NOMO-1 treated with dmso at 0.1 percent for 144 hours (cell line): ENCODE data around the gene CDH20.

Source experiments
- DNase-seq: peaks from one replicate; lab custom pipeline; 2025; ENCODE audit not compliant: unreplicated experiment; lab: John Stamatoyannopoulos, UW

Gene CDH20

DNA sequence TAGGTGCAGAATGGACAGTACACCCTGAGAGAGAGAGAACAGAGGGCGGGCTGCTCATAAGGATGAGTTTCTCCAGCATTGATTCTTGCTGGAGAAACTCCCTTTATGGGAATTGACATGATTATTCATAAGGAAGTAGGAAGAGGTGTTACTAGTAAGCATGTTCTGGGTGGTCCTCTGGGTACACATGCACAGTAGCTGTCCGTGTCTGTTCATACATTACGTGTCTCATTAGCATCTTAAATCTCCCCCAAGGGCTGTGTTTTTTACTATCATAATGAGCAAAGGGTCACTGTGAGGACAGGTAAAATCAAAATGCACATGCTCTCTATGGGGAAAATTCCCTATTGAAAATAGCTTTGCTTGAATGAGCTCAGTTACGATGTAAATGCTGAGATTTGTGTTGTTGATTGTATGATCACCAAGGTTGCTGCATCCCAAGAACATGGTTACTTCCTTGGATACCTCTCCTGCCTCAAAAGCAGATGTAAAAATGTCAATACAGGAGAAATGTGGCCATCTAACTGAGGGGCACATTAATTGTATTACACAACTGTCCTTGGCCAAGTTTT, 238.9 kb downstream of the CDH20 start:
- no peak for DNase-seq

GRCh38 chr18:61572871-61573270, 239.6 kb downstream of the CDH20 start:
- no peak for DNase-seq

DNA sequence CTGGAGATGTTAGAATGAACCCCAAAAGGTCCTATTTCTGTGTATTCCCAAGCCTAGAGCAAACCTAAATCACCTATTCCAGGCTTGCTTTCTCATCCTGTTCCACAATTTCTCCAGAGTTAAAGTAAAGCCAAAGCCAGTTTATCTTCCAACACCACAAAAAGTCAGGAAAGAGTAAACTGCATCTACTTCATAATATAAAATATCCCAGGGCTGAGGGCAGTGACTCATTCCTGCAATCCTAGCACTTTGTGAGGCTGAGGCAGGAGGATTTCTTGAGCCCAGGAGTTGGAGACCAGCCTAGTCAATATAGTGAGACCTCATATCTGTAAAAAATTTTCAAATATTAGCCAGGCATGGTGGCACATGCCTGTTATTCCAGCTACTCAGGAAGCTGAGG, 241.4 kb downstream of the CDH20 start:
- DNase-seq = no peak

DNA sequence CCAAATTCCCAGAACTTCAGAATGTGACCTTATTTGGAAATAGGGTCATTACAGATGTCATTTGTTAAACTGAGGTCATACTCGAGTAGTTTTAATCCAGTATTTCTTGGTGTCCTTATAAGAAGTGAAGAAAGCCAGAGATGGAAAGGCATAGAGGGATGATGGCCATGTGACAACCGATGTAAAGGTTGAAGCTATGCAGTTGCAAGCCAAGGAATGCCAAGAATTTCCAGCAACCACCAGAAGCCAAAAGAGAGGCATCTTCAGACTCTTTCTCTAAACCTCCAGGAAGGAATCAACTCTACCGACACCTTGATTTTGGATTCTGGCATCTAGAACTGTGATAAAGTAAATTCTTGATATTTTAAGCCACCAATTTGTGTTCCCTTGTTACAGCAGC, 242.2 kb downstream of the CDH20 start:
- DNase-seq = no peak

GRCh38 chr18:61578846-61579245, 245.6 kb downstream of the CDH20 start:
- no peak for DNase-seq

DNA sequence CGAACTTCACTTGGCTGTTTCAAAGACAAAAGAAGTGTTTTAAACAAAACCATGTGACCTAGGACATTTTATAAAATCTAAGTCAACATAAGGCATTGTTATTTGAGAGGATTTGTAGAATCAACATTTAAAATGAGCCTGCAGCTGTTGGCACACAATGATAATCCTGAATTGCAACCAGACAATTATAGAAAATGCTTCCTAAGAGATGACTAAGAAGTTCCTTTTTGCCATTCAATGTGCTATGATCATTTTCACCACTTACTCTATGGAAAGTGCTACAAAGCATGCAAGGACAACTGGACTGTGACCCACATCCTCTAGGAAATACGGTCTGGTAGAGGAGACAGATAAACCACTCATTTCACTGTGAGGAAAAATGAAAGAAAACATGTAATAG, 246.4 kb downstream of the CDH20 start:
- no peak for DNase-seq

DNA sequence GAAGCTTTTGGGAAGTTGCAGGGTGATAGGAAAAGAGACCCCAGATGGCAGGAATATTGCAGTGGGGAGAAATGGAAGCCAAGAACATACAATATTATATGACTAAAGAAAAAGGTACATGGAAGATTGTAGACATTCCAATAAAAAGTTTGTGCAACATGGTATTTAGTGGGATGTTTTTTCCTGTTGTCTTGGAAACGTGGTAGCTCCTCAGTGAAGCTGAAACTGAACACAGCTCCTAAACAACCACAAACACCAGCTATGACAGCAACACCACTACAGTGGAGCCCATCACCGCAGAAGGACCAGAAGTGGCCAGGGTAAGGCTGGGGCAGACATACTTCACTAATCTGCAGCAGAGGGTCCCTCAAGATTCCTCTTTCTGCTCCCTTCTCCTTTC, 246.8 kb downstream of the CDH20 start:
- DNase-seq = no peak

DNA sequence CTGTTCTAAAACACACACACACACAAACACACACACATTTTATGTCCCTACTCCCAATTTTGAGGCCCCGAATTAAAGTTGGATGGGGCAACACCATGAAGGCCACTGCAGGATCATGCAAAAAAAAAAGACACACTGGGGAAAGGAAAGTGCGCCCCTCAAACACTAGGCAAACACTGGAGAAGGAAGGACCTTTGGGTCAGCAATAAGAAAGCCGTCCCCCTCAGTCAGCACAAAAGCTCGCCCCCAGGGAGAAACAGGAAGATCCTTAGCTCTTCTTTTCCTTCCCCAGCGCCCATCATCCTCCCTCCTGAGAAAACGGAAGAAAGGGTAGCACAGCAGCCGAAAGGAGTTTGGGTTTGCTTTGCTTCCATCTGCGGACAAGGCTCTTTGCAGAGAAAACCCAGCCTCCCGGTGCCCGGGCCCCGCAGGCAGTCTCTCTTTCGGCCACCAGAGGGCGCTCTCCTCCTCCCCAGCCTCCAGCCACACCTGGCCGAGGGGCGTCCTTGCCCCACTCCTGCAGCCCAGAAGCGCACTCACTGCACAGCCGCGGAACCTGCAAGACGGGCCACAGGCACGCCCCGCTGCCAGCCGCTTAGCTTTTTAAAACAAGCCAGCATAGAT, 248.5 kb downstream of the CDH20 start:
- peak; percentile 23 for DNase-seq

DNA sequence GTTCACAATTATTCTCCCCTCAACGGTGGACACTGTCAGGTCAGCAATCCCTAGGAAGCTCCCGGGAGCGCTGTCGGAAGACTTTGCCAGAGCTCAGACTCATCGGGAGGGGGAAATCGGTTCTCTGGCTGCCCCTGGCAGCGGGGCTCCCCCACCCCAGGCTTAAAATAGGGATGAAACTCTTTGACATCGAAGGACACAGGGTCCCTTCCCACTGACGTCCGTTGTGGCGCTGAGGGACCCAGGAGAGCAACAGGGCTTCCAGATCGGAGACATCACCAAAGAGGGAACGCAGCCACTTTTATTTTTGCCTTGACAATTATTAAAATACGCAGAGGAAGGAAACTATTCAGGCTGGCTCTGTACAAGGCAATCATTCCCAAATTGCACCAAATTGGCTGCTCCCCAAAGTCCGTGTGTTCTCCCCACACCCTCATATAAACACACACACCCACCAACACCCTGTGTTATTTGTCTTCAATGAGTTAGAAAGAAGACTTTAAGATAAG, 249.0 kb downstream of the CDH20 start:
- no peak for DNase-seq

- DNase-seq = no peak
Observed at GRCh38 chr18:61583548-61583947, 250.3 kb downstream of the CDH20 start.

DNA sequence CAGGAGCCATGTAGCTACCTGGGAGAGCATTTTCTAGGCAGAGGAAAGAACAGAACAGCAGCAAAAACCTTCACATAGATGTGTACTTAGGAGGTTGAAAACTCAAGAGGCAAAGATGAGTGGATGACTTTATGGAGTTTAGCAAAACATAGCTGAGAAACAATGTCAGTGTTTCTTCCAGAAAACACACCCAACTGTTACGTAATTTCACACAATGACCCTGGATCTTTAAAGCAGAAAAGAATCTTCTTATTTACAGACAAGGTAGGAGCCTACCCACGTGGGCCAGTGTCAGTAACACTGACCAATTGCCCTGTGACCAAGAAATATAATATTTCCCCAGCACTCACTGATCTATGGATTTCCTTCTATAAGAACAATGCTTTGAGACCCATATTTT, 254.6 kb downstream of the CDH20 start:
- DNase-seq = no peak

DNA sequence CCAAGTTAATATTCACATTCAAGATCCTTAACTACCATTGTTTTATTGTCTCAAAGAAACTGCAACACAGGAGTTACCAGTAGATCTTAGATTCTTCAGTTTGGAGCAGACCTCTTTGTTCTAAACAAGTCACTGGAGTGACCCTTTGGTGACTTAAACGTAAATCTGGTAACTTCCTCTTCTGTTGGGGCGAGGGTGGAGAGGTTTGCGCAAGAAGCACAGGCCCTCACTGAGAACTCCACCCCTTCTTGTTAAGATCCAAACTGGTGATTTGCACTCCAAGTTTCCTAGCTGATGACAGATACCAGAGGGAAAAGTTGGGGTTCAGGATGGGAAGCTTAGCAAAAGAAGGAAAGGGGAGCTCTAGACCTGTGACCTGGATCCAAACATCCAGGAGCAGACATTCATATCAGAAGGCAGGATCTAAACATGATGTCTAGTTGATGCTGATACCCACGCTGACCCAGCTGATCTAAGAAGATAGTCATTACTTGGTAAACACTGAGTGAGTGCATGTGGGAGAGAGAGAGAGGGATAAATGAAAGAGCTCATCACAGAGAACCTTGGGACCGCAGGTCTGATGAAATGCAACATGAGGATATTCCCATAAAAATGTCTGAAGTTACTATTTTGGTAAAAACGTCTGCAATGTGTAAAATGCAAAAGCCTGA, 256.0 kb downstream of the CDH20 start:
- DNase-seq = peak; percentile 82

DNA sequence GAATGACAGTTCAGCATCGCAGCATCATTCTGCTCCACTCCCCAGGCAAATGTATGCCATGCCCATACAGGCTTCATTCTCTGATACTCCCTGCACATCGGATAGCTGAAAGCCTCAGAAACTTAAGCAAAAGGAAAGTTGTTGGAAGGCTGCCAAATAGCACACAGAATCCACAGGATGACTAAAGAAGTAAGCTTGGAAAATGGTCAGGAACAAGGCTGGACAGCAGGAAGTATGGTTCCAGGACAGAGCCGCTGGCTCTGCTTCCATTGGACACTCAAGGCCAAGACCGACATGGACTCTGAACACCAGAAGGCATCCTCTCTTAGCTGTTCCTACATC, 256.5 kb downstream of the CDH20 start:
- no peak for DNase-seq

DNA sequence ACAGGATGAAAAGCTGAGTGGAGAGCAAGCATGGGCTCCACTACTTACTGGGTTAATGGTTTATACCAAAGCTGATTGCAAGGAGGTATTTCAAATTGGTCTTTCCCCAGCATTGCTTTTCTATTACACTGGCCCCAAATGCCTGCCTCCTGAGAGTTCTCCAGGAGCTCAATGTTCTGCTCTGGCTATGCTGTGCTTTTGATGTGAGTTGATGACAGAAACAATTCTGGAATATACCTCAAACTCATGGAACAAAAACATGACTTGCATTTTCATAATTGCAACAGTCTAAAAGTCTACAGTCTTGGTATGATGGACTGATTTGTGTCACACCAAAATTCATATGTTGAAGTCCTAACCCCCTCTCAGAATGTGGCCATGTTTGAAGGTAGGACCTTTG, 258.0 kb downstream of the CDH20 start:
- no peak for DNase-seq

- DNase-seq = no peak
Observed at GRCh38 chr18:61595615-61596251, 262.5 kb downstream of the CDH20 start.

GRCh38 chr18:61596296-61596695, 263.1 kb downstream of the CDH20 start:
- no peak for DNase-seq

DNA sequence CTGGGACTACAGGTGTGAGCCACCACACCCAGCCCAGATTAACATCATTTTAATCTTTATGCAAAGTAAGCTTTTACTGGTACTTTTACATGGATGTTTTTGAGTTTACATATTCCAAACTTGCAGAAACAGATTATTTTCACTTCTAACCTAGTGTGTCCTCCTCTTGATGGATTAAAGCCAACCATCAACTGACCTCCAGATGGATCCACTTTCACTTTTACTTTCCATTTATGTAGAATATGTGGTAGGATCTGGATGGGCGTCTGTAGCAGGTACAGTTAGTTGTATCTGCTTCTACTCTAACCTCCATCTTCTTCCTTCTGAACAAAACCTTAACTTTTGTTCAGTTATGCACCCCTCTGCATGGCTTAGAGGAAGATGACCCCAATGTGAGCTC, 264.1 kb downstream of the CDH20 start:
- no peak for DNase-seq

DNA sequence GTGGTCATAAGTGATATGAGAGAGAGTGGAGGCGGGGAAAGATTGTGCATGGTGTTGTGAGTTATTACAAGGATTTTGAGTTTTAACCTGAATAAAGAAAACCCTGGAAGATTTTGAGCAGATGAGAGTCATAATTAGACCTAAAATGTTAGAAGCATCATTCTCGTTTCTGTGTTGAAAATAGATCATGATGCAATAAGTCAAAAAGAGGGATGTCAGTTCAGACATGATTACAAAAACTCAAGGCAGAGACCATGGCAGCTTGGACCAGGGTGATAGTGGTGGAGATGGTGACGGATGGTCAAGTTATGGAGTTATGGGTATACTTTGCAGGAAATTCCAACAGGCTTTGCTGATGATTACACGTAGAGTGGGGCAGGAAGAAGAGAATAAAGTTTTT, 267.2 kb downstream of the CDH20 start:
- no peak for DNase-seq

GRCh38 chr18:61602836-61603235, 269.6 kb downstream of the CDH20 start:
- DNase-seq = no peak
